Mesodermal cell (in vitro differentiated cells): Measurements from ENCODE around the gene DLGAP4.
A peak's percentile ranks its signal among the peaks of the same experiment; 100 is the strongest.

Experiments used
- H3K27ac ChIP-seq: 2 replicates; pipeline ENCODE4 v1.7.0; 2013; ENCODE audit warnings: mild to moderate bottlenecking, low read depth, low read length, moderate library complexity; ENCODE audit not compliant: severe bottlenecking
- H3K36me3 ChIP-seq: 2 replicates; pipeline ENCODE4 v1.7.1; 2013; ENCODE audit warnings: mild to moderate bottlenecking, low read length, moderate library complexity; ENCODE audit not compliant: control insufficient read depth, insufficient read depth
- H3K4me1 ChIP-seq: one replicate; pipeline ENCODE4 v1.7.1; 2013; ENCODE audit warnings: mild to moderate bottlenecking, low read length; ENCODE audit not compliant: insufficient read depth, control insufficient read depth, poor library complexity, severe bottlenecking
- H3K4me3 ChIP-seq: 2 replicates; pipeline ENCODE4 v1.7.0; 2013; ENCODE audit warnings: low read length, control low read depth, mild to moderate bottlenecking; ENCODE audit not compliant: insufficient read depth, poor library complexity, severe bottlenecking; ENCODE audit errors: extremely low read depth
- H3K9me3 ChIP-seq: 2 replicates; pipeline ENCODE4 v1.7.1; 2013; ENCODE audit warnings: mild to moderate bottlenecking, low read length, moderate library complexity; ENCODE audit not compliant: control insufficient read depth
- WGBS, 2 experiments: methylation state at CpG; one replicate each; pipeline ENCODE4 v1.1.5; 2013; ENCODE audit warnings: missing lambda C conversion rate in 2 of 2; ENCODE audit not compliant: insufficient coverage in 2 of 2; 5-methylcytosine and 5-hydroxymethylcytosine counted together

The DLGAP4 gene

GRCh38 chr20:36441027-36441414 is 134.9 kb downstream of the DLGAP4 start:
- H3K27ac ChIP-seq: no peak overlapping the region
- H3K9me3 ChIP-seq: no peaks in the 10 kb centered on the region
- H3K36me3 ChIP-seq: no peaks in the 10 kb centered on the region
- no peaks in the 10 kb centered on the region for H3K4me1 ChIP-seq
- H3K4me3 ChIP-seq: no peak overlapping the region
- 70 to 78% methylated on average over 5 of the region's 5 CpGs for WGBS, 2 experiments

GRCh38 chr20:36441416-36441815 is 135.3 kb downstream of the DLGAP4 start:
- no peak overlapping the region for H3K27ac ChIP-seq
- 82 to 92% methylated on average over 5 to 7 of the region's 7 CpGs for WGBS, 2 experiments
- no peaks in the 10 kb centered on the region for H3K9me3 ChIP-seq
- no peaks in the 10 kb centered on the region for H3K4me1 ChIP-seq
- H3K36me3 ChIP-seq: no peaks in the 10 kb centered on the region
- H3K4me3 ChIP-seq: no peak overlapping the region

GRCh38 chr20:36445847-36446246 is 139.7 kb downstream of the DLGAP4 start:
- H3K4me1 ChIP-seq: no peaks in the 10 kb centered on the region
- no peaks in the 10 kb centered on the region for H3K36me3 ChIP-seq
- no CpG with 5 or more reads among the region's 1 CpG for WGBS, 2 experiments
- no peaks in the 10 kb centered on the region for H3K9me3 ChIP-seq
- no peak overlapping the region for H3K27ac ChIP-seq
- H3K4me3 ChIP-seq: no peak overlapping the region

- Histone ChIP-seq H3K27ac (no peak overlapping the region), H3K4me3 (no peak overlapping the region), H3K9me3 (no peaks in the 10 kb centered on the region), H3K4me1 (no peaks in the 10 kb centered on the region), H3K36me3 (no peaks in the 10 kb centered on the region)
- WGBS, 2 experiments: 95% methylated on average over 11 to 12 of the region's 17 CpGs
Measured at GRCh38 chr20:36446557-36446956, 140.4 kb downstream of the DLGAP4 start.

- Histone ChIP-seq H3K4me1 (no peaks in the 10 kb centered on the region), H3K27ac (no peak overlapping the region), H3K9me3 (no peaks in the 10 kb centered on the region), H3K4me3 (no peak overlapping the region), H3K36me3 (no peaks in the 10 kb centered on the region)
Measured at GRCh38 chr20:36447101-36447500, 141.0 kb downstream of the DLGAP4 start.

GRCh38 chr20:36449663-36450062 is 143.5 kb downstream of the DLGAP4 start:
- Histone ChIP-seq H3K36me3 (no peaks in the 10 kb centered on the region), H3K4me1 (peaks cover 4% of the 10 kb centered on the region), H3K27ac (no peak overlapping the region), H3K9me3 (no peaks in the 10 kb centered on the region), H3K4me3 (no peak overlapping the region)

GRCh38 chr20:36454332-36454697 is 148.2 kb downstream of the DLGAP4 start:
- H3K4me1 ChIP-seq: peaks cover 14% of the 10 kb centered on the region
- no peaks in the 10 kb centered on the region for H3K36me3 ChIP-seq
- H3K4me3 ChIP-seq: no peak overlapping the region
- no peak overlapping the region for H3K27ac ChIP-seq
- no peaks in the 10 kb centered on the region for H3K9me3 ChIP-seq
- WGBS, 2 experiments: 64 to 100% methylated on average over 1 to 2 of the region's 4 CpGs

GRCh38 chr20:36454698-36455427 is 148.7 kb downstream of the DLGAP4 start:
- no peaks in the 10 kb centered on the region for H3K36me3 ChIP-seq
- H3K4me3 ChIP-seq: no peak overlapping the region
- peaks cover 14% of the 10 kb centered on the region for H3K4me1 ChIP-seq
- H3K9me3 ChIP-seq: no peaks in the 10 kb centered on the region
- no peak overlapping the region for H3K27ac ChIP-seq
- WGBS, 2 experiments: 38 to 50% methylated on average over 4 to 5 of the region's 9 CpGs

GRCh38 chr20:36455972-36456625 is 150.0 kb downstream of the DLGAP4 start:
- WGBS, 2 experiments: 85 to 91% methylated on average over 7 to 8 of the region's 9 CpGs
- Histone ChIP-seq H3K4me1 (peaks cover 14% of the 10 kb centered on the region), H3K4me3 (no peak overlapping the region), H3K27ac (no peak overlapping the region), H3K9me3 (no peaks in the 10 kb centered on the region), H3K36me3 (no peaks in the 10 kb centered on the region)

GRCh38 chr20:36460648-36461599 is 154.8 kb downstream of the DLGAP4 start:
- Histone ChIP-seq H3K27ac (peak overlapping the region; percentile 71), H3K36me3 (peaks cover 15% of the 10 kb centered on the region), H3K9me3 (no peaks in the 10 kb centered on the region), H3K4me1 (peaks cover 18% of the 10 kb centered on the region), H3K4me3 (peak overlapping the region; percentile 19)
- WGBS, 2 experiments: 16 to 36% methylated on average over 30 to 75 of the region's 96 CpGs
